GM08714 (cell line): Measurements from ENCODE around the gene LIPC.

Experiments used
- H3K4me3 ChIP-seq: fragments of 200-500 bp; sonication (Bioruptor generic); 2 replicates; pipeline ENCODE4 v1.5.1; 2014; ENCODE audit warnings: mild to moderate bottlenecking, low read length, inconsistent platforms
- ZNF274 ChIP-seq: IDR thresholded peaks from 2 replicates; pipeline ENCODE4 v1.6.1; 2012; ENCODE audit warnings: mild to moderate bottlenecking, low read depth, low read length

The LIPC gene

GRCh38 chr15:58418135-58418534, 13.7 kb upstream of the LIPC start:
- H3K4me3 ChIP-seq, result no peak overlapping the region
- no peak for TF ChIP-seq ZNF274

GRCh38 chr15:58419803-58420524, 11.8 kb upstream of the LIPC start:
- H3K4me3 ChIP-seq, result no peak overlapping the region
- no peak for TF ChIP-seq ZNF274

- H3K4me3 ChIP-seq, result no peak overlapping the region
- no peak for TF ChIP-seq ZNF274
These were observed 11.2 kb upstream of the LIPC start for GRCh38 chr15:58420579-58421043.

GRCh38 chr15:58423205-58423604, 8.6 kb upstream of the LIPC start:
- TF ChIP-seq ZNF274, result no peak

GRCh38 chr15:58423831-58424608, 7.8 kb upstream of the LIPC start:
- no peak overlapping the region for H3K4me3 ChIP-seq
- TF ChIP-seq ZNF274, result no peak

More at GRCh38 chr15:58423205-58423604, 8.6 kb upstream of the LIPC start:
- H3K4me3 ChIP-seq, result no peak overlapping the region

GRCh38 chr15:58424722-58425121, 7.1 kb upstream of the LIPC start:
- H3K4me3 ChIP-seq, result no peak overlapping the region
- no peak for TF ChIP-seq ZNF274

- no peak for TF ChIP-seq ZNF274
- H3K4me3 ChIP-seq, result no peak overlapping the region
These were observed 6.6 kb upstream of the LIPC start for GRCh38 chr15:58425185-58425584.

- no peak for TF ChIP-seq ZNF274
- H3K4me3 ChIP-seq, result no peak overlapping the region
These were observed 6.0 kb upstream of the LIPC start for GRCh38 chr15:58425834-58426233.

- TF ChIP-seq ZNF274, result no peak
- H3K4me3 ChIP-seq, result no peak overlapping the region
These were observed 5.3 kb upstream of the LIPC start for GRCh38 chr15:58426501-58426900.

- H3K4me3 ChIP-seq, result no peak overlapping the region
- TF ChIP-seq ZNF274, result no peak
These were observed 3.8 kb upstream of the LIPC start for GRCh38 chr15:58427987-58428386.

GRCh38 chr15:58430224-58430787, 1.5 kb upstream of the LIPC start:
- no peak overlapping the region for H3K4me3 ChIP-seq
- TF ChIP-seq ZNF274, result no peak

GRCh38 chr15:58432401-58432800, 610 bp downstream of the LIPC start:
- no peak for TF ChIP-seq ZNF274
- H3K4me3 ChIP-seq, result no peak overlapping the region

- H3K4me3 ChIP-seq, result no peak overlapping the region
- TF ChIP-seq ZNF274, result no peak
These were observed 2.0 kb downstream of the LIPC start for GRCh38 chr15:58433597-58434333.

- no peak for TF ChIP-seq ZNF274
- no peak overlapping the region for H3K4me3 ChIP-seq
These were observed 2.6 kb downstream of the LIPC start for GRCh38 chr15:58434334-58434875.

- no peak for TF ChIP-seq ZNF274
These were observed 4.8 kb downstream of the LIPC start for GRCh38 chr15:58436552-58436951.

More at GRCh38 chr15:58436552-58436951, 4.8 kb downstream of the LIPC start:
- no peak overlapping the region for H3K4me3 ChIP-seq
